ENCODE measurements around the gene PRR14L. TPM values are rescaled to one million over a fixed set of nuclear protein-coding genes. Genes with fewer than 3 reads are reported as not detected.
A peak's percentile ranks its signal among the peaks of the same experiment; 100 is the strongest.
"Not testable (repeated sequence)": the region's sequence is repeated elsewhere in the genome, so short reads cannot be mapped to it uniquely, and the experiment has no call there.

The PRR14L gene
- 10 to 100 TPM; 18.7 to 38.8 (median 29.4) TPM for total RNA-seq

DNA sequence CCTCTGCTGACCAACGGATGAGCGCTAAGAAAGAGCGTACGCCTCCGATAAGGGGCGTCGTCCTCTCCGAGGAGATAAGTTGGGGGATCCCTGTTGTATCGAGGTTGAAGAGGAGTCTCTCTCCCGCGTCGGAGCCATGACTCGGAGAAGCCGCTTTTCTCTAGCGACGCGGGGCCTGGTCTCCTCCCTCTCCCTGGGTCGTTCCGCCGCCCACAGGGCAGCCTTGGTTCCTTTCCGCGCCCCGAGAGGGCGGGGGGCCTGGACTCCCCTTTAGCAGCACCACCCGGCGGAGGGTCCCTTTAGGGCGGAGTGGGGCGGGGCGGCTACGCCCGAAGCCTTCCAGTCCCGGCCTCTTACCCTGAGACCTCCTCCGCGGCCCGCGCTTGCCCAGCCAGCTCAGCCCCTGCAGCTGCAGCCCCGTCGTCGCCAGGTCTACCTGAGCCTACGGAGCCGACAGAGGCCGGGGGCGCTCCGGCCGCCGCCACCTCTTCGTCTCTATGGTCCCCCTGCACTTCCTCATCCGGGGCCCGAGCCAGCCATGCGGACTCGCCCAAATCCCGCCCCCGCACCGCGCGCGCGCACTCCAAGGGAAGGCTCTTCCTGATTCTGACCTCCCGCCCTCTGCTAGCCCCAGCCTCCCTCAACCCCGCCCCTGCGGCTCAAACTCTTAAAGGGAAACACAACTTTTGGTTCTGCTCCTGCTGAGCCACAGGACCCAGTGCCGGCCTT lies at the start of gene PRR14L:
PRR14L (minus strand) TSS at position 497 of the 729 bp plus-strand sequence. CDS start 11,272 bp downstream, outside the sequence.
- peak within 1 kb of the TSS; percentile 52 to 84 (median 81) for H3K4me3 ChIP-seq (replicated peaks in 1 of 3)
- peaks cover 36 to 39% of the 10 kb centered on the region in 2 donors for H3K4me1 ChIP-seq
- intact Hi-C loops (cut with DNase I) = loop anchor here (5.0 to 10.0 kb wide), 2 partner anchors 85 to 193 kb away; partner anchors contain the start of genes PISD and YWHAH
- H3K9me3 ChIP-seq = no peaks in the 10 kb centered on the region
- peak within 1 kb of the TSS; percentile 55 to 84 (median 62) for H3K27ac ChIP-seq
- peak; percentile 99 for DNase-seq
- WGBS, 2 donors = 0 to 1% methylated on average over 27 to 59 of the region's 62 CpGs
- TF ChIP-seq, protein P1, sequence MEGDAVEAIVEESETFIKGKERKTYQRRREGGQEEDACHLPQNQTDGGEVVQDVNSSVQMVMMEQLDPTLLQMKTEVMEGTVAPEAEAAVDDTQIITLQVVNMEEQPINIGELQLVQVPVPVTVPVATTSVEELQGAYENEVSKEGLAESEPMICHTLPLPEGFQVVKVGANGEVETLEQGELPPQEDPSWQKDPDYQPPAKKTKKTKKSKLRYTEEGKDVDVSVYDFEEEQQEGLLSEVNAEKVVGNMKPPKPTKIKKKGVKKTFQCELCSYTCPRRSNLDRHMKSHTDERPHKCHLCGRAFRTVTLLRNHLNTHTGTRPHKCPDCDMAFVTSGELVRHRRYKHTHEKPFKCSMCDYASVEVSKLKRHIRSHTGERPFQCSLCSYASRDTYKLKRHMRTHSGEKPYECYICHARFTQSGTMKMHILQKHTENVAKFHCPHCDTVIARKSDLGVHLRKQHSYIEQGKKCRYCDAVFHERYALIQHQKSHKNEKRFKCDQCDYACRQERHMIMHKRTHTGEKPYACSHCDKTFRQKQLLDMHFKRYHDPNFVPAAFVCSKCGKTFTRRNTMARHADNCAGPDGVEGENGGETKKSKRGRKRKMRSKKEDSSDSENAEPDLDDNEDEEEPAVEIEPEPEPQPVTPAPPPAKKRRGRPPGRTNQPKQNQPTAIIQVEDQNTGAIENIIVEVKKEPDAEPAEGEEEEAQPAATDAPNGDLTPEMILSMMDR (IDR thresholded peaks at IDR 0.05) = peak in 2 of 6 experiments; percentile 7 to 11
- peak in 1 of 2 donors; percentile 87 for TF ChIP-seq POLR2A (IDR thresholded peaks at IDR 0.05)
- no peaks in the 10 kb centered on the region for H3K36me3 ChIP-seq
- H3K27me3 ChIP-seq = no peaks in the 10 kb centered on the region

DNA sequence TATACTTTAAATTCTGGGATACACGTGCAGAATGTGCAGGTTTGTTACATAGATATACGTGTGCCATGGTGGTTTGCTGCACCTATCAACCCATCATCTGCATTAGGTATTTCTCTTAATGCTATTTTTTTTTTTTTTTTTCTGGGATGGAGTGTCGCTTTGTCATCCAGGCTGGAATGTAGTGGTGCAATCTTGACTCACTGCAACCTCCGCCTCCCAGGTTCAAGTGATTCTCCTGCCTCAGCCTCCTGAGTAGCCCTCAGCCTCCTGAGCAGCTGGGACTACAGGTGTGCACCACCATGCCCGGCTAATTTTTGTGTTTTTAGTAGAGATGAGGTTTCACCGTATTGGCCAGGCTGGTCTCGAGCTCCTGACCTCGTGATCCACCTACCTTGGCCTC lies 49.4 kb upstream of the PRR14L start:
- intact Hi-C loops (cut with DNase I); H3K4me1 ChIP-seq; H3K27me3 ChIP-seq; H3K4me3 ChIP-seq (replicated peaks in 1 of 3); DNase-seq; H3K27ac ChIP-seq; H3K9me3 ChIP-seq: not testable (repeated sequence)
- 86 to 87% methylated on average over 8 of the region's 8 CpGs for WGBS, 2 donors
- H3K36me3 ChIP-seq = peaks cover 11 to 60% of the 10 kb centered on the region in 2 donors

DNA sequence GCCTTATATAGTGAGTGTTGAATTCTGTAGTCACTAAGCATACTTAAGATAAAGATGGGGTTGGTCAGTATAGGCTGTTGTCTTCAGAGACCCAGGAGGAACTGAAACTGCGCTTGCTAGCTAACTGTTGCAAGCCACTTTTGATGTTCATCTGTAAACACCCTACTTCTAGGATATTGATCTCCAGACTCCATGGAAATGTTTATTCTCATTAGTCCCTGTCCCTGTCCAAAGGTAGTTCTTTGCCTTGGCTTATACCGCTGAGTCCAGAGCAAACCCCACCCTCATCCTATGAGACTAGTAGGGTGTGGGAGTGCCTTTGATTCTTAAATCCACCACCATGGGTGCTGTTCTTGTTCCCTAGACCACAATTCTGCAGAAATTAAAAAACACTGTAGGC lies 40.3 kb upstream of the PRR14L start:
- Histone ChIP-seq H3K9me3 (no peaks in the 10 kb centered on the region), H3K4me3 (replicated peaks in 1 of 3) (no peak overlapping the region), H3K36me3 (no peaks in the 10 kb centered on the region), H3K27me3 (no peaks in the 10 kb centered on the region), H3K27ac (no peak overlapping the region), H3K4me1 (no peaks in the 10 kb centered on the region)
- intact Hi-C loops (cut with DNase I) = no loop called here
- DNase-seq = no peak
- TF ChIP-seq POLR2A (IDR thresholded peaks at IDR 0.05) = no peak
- TF ChIP-seq, protein P1 (IDR thresholded peaks at IDR 0.05) = no peak
- 96 to 100% methylated on average over 2 of the region's 2 CpGs for WGBS, 2 donors

- Histone ChIP-seq H3K27ac (no peak overlapping the region), H3K9me3 (no peaks in the 10 kb centered on the region), H3K4me1 (no peaks in the 10 kb centered on the region), H3K27me3 (no peaks in the 10 kb centered on the region), H3K36me3 (no peaks in the 10 kb centered on the region), H3K4me3 (replicated peaks in 1 of 3) (no peak overlapping the region)
- intact Hi-C loops (cut with DNase I) = no loop called here
- no peak for TF ChIP-seq POLR2A (IDR thresholded peaks at IDR 0.05)
- TF ChIP-seq, protein P1 (IDR thresholded peaks at IDR 0.05) = no peak
- DNase-seq = no peak
- WGBS, 2 donors = 87 to 89% methylated on average over 3 of the region's 3 CpGs
Measured at GRCh38 chr22:31789803-31790202, 39.9 kb upstream of the PRR14L start.

DNA sequence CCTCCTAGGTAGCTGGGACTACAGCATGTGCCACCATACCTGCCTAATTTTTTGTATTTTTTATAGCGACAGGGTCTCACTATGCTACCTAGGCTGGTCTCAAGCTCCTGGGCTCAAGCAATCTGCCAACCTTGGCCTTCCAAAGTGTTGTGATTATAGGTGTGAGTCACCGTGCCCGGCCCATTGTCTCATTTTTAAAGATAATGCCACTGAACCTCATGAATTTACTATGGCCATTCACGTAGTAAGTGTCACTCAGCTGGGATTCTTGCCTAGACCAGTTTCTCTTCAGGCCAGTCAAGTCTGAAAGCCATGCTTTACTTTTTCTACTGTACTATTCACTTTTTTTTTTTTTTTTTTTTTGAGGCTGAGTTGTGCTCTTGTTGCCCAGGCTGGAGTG lies 26.3 kb upstream of the PRR14L start:
- H3K4me1 ChIP-seq = no peaks in the 10 kb centered on the region
- no peaks in the 10 kb centered on the region for H3K27me3 ChIP-seq
- no peak overlapping the region for H3K4me3 ChIP-seq (replicated peaks in 1 of 3)
- TF ChIP-seq, protein P1 (IDR thresholded peaks at IDR 0.05) = no peak
- TF ChIP-seq POLR2A (IDR thresholded peaks at IDR 0.05) = no peak
- no peak for DNase-seq
- H3K9me3 ChIP-seq = no peaks in the 10 kb centered on the region
- no peak overlapping the region for H3K27ac ChIP-seq
- intact Hi-C loops (cut with DNase I) = no loop called here
- H3K36me3 ChIP-seq = peaks cover 15 to 23% of the 10 kb centered on the region in 2 donors
- WGBS, 2 donors = 97 to 98% methylated on average over 4 of the region's 4 CpGs
